ENCODE results near the gene SUN5. TPM values are rescaled to one million over a fixed set of nuclear protein-coding genes. Genes with fewer than 3 reads are reported as not detected.

Gene SUN5
- total RNA-seq, 1 experiment from 2014 or later: not detected

DNA sequence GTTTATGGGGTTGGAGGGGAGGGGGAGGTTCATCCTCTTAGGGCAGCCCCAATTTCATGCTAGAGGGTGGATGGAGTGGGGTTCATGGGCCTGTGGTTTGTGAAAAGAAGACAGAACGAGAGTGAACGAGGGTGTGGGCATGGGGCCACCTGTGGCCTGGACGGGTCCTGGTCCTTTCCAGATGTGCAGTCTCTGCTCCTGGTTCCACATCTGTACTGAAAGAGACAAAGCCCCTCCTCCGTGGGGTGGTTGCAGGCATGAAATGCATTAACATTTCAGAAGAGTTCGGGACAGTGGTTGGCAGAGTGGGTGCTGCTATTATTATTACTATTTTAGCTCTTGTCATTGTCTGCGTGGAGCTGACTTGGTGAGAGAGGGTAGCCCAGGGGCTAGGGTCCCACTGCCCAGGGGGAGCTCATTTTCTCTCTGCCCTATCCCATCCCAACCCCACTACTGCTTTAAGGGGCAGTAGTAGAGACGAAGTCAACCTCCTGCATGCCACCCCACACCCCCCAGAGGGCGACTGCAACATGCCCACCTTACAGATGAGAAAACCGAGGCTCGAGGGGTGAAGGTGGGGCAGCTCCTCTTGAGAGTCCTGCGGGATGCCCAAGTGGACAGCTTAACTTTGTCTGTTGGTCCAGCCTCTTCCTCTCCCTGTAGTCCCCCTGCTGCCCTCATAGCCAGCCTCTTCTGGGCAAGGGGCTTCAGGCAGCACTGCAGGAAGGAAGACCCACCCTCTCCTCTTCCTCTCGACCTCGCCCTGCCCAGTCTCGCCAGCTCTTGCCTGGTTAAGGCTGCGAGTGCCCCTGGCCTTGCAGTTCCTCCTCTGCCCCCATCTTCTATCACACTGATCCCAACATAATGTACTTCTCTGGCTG is 11.7 kb upstream of the SUN5 start:
- BruUV-seq (replicated peaks): no TSS peak
- no peak for DNase-seq
- ChIA-PET CTCF (no interaction called here), POLR2A (ENCODE audit: unreplicated experiment) (no interaction called here)
- no peaks in the 10 kb centered on the region for H3K79me2 ChIP-seq (ENCODE audit: low read depth)
- no peak overlapping the region for H2AFZ ChIP-seq
- H3K9me3 ChIP-seq (ENCODE audit: insufficient read depth, low read depth): no peaks in the 10 kb centered on the region
- no peak overlapping the region for H3K27ac ChIP-seq
- no peak overlapping the region for H3K4me2 ChIP-seq
- H3K4me1 ChIP-seq (replicated peaks; ENCODE audit: insufficient read depth): no peaks in the 10 kb centered on the region
- intact Hi-C loops (cut with micrococcal nuclease; ENCODE audit: unreplicated experiment): no loop called here
- H4K20me1 ChIP-seq (ENCODE audit: insufficient read depth): no peaks in the 10 kb centered on the region
- no peak overlapping the region for H3K4me3 ChIP-seq
- TF ChIP-seq CTCF (conservative IDR thresholded peaks at IDR 0.05) (no peak), EZH2 (IDR thresholded peaks at IDR 0.05; ENCODE audit: low read depth) (no peak)
- no peaks in the 10 kb centered on the region for H3K36me3 ChIP-seq (ENCODE audit: low read depth)
- H3K9me2 ChIP-seq (ENCODE audit: insufficient read depth): no peaks in the 10 kb centered on the region
- H3F3A ChIP-seq (ENCODE audit: insufficient read depth, low read depth): no peaks in the 10 kb centered on the region
- H3K27me3 ChIP-seq (ENCODE audit: insufficient read depth, low read depth): peaks cover 96% of the 10 kb centered on the region

DNA sequence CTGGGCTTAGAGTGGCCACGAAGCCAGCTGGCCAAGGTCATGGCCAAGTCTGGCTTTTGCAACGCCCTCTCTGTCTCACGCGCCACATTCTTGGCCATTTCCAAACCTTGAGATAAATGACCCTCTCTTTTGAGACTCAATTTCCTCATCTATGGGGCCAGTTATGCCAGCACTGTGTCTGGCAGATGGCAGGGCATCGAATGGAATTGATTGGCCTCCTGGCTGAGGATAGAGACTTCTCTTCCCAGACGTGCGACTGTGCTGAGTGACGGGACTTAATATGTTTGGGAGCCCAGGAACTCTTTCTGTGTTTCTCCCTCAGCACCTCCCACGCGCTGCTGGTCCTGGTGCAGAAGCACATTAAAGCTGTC is 10.9 kb upstream of the SUN5 start:
- Histone ChIP-seq H3K4me2 (no peak overlapping the region), H3K27ac (no peak overlapping the region), H3F3A (ENCODE audit: insufficient read depth, low read depth) (no peaks in the 10 kb centered on the region), H2AFZ (no peak overlapping the region), H4K20me1 (ENCODE audit: insufficient read depth) (no peaks in the 10 kb centered on the region), H3K27me3 (ENCODE audit: insufficient read depth, low read depth) (peaks cover 96% of the 10 kb centered on the region), H3K9me2 (ENCODE audit: insufficient read depth) (no peaks in the 10 kb centered on the region), H3K36me3 (ENCODE audit: low read depth) (no peaks in the 10 kb centered on the region), H3K4me3 (no peak overlapping the region), H3K4me1 (replicated peaks; ENCODE audit: insufficient read depth) (no peaks in the 10 kb centered on the region), H3K79me2 (ENCODE audit: low read depth) (no peaks in the 10 kb centered on the region), H3K9me3 (ENCODE audit: insufficient read depth, low read depth) (no peaks in the 10 kb centered on the region)
- BruUV-seq (replicated peaks): no TSS peak
- DNase-seq: no peak
- ChIA-PET CTCF (no interaction called here), POLR2A (ENCODE audit: unreplicated experiment) (no interaction called here)
- TF ChIP-seq EZH2 (IDR thresholded peaks at IDR 0.05; ENCODE audit: low read depth): no peak
- TF ChIP-seq CTCF (conservative IDR thresholded peaks at IDR 0.05): no peak
- intact Hi-C loops (cut with micrococcal nuclease; ENCODE audit: unreplicated experiment): no loop called here

- ChIA-PET POLR2A (ENCODE audit: unreplicated experiment) (no interaction called here), CTCF (no interaction called here)
- Histone ChIP-seq H3K4me1 (replicated peaks; ENCODE audit: insufficient read depth) (no peaks in the 10 kb centered on the region), H3K27me3 (ENCODE audit: insufficient read depth, low read depth) (peaks cover 95% of the 10 kb centered on the region), H3F3A (ENCODE audit: insufficient read depth, low read depth) (no peaks in the 10 kb centered on the region), H3K9me2 (ENCODE audit: insufficient read depth) (no peaks in the 10 kb centered on the region), H3K9me3 (ENCODE audit: insufficient read depth, low read depth) (no peaks in the 10 kb centered on the region), H3K4me2 (no peak overlapping the region), H3K27ac (no peak overlapping the region), H3K79me2 (ENCODE audit: low read depth) (no peaks in the 10 kb centered on the region), H2AFZ (no peak overlapping the region), H4K20me1 (ENCODE audit: insufficient read depth) (no peaks in the 10 kb centered on the region), H3K36me3 (ENCODE audit: low read depth) (no peaks in the 10 kb centered on the region), H3K4me3 (no peak overlapping the region)
- no peak for DNase-seq
- TF ChIP-seq CTCF (conservative IDR thresholded peaks at IDR 0.05) (no peak), EZH2 (IDR thresholded peaks at IDR 0.05; ENCODE audit: low read depth) (no peak)
- intact Hi-C loops (cut with micrococcal nuclease; ENCODE audit: unreplicated experiment): no loop called here
- BruUV-seq (replicated peaks): no TSS peak
Measured at GRCh38 chr20:33014336-33015113, 10.3 kb upstream of the SUN5 start.

Data from PC-9 (cell line).